WTC11 (cell line): ENCODE data around the gene PHF21B. TPM values are rescaled to one million over a fixed set of nuclear protein-coding genes. Genes with fewer than 3 reads are reported as not detected.
A peak's percentile ranks its signal among the peaks of the same experiment; 100 is the strongest.

ENCODE experiments used
- ELF4 ChIP-seq: sonication (generic); formaldehyde crosslinking; IDR thresholded peaks from 2 replicates; pipeline ENCODE4 v1.8.1; 2022; ENCODE audit warnings: low read depth, mild to moderate bottlenecking, moderate library complexity, missing genetic modification reagents
- FOXP4 ChIP-seq: sonication (generic); formaldehyde crosslinking; IDR thresholded peaks from 2 replicates; pipeline ENCODE4 v1.8.0; 2022; ENCODE audit warnings: mild to moderate bottlenecking, missing genetic modification reagents
- GTF2I ChIP-seq: fragments of 250-450 bp; sonication (Bioruptor Pico); conservative IDR thresholded peaks from 2 replicates; pipeline ENCODE4 v1.4.0; 2021; ENCODE audit warnings: mild to moderate bottlenecking
- MLX ChIP-seq: sonication (generic); formaldehyde crosslinking; IDR thresholded peaks from 2 replicates; pipeline ENCODE4 v1.8.1; 2023; ENCODE audit warnings: mild to moderate bottlenecking, missing genetic modification reagents, moderate library complexity
- MXD4 ChIP-seq: fragments of 250-450 bp; sonication (Bioruptor Pico); IDR thresholded peaks from 2 replicates; pipeline ENCODE4 v1.8.0; 2021; ENCODE audit warnings: mild to moderate bottlenecking, moderate library complexity, borderline replicate concordance
- NFYB ChIP-seq: sonication (generic); formaldehyde crosslinking; conservative IDR thresholded peaks from 2 replicates; pipeline ENCODE4 v1.8.0; 2022; ENCODE audit warnings: low read depth, missing genetic modification reagents
- NR3C1 ChIP-seq: sonication (generic); formaldehyde crosslinking; conservative IDR thresholded peaks from 2 replicates; pipeline ENCODE4 v1.8.1; 2023; ENCODE audit warnings: low read depth, mild to moderate bottlenecking, missing genetic modification reagents
- PREB ChIP-seq: sonication (generic); formaldehyde crosslinking; IDR thresholded peaks from 2 replicates; pipeline ENCODE4 v1.8.1; 2022; ENCODE audit warnings: mild to moderate bottlenecking, missing genetic modification reagents, moderate library complexity, borderline replicate concordance
- RELA ChIP-seq: sonication (generic); formaldehyde crosslinking; IDR thresholded peaks from 2 replicates; pipeline ENCODE4 v1.8.1; 2022; ENCODE audit warnings: missing genetic modification reagents, mild to moderate bottlenecking, borderline replicate concordance
- SOX15 ChIP-seq: fragments of 250-450 bp; sonication (Bioruptor Pico); IDR thresholded peaks from 2 replicates; pipeline ENCODE4 v1.9.0; 2021; ENCODE audit warnings: mild to moderate bottlenecking
- SP1 ChIP-seq: sonication (generic); formaldehyde crosslinking; conservative IDR thresholded peaks from 2 replicates; pipeline ENCODE4 v1.8.1; 2022; ENCODE audit warnings: missing genetic modification reagents
- TEAD1 ChIP-seq: sonication (generic); formaldehyde crosslinking; IDR thresholded peaks from 2 replicates; pipeline ENCODE4 v1.8.0; 2022; ENCODE audit warnings: mild to moderate bottlenecking, missing genetic modification reagents
- ZBTB21 ChIP-seq: sonication (generic); formaldehyde crosslinking; IDR thresholded peaks from 2 replicates; pipeline ENCODE4 v1.8.1; 2023; ENCODE audit warnings: mild to moderate bottlenecking, missing genetic modification reagents, borderline replicate concordance
- ZNF416 ChIP-seq: fragments of 250-450 bp; sonication (Bioruptor Pico); IDR thresholded peaks from 2 replicates; pipeline ENCODE4 v1.9.0; 2021; ENCODE audit warnings: mild to moderate bottlenecking, inconsistent platforms
- ZNF423 ChIP-seq: fragments of 250-450 bp; sonication (Bioruptor Pico); IDR thresholded peaks from 2 replicates; pipeline ENCODE4 v2.1.2; 2022; ENCODE audit warnings: mild to moderate bottlenecking, moderate library complexity
- ZNF671 ChIP-seq: fragments of 250-450 bp; sonication (Bioruptor Pico); IDR thresholded peaks from 2 replicates; pipeline ENCODE4 v1.8.0; 2021; ENCODE audit warnings: mild to moderate bottlenecking
- ZSCAN18 ChIP-seq: fragments of 250-450 bp; sonication (Bioruptor Pico); IDR thresholded peaks from 2 replicates; pipeline ENCODE4 v2.1.2; 2022; ENCODE audit warnings: mild to moderate bottlenecking, moderate library complexity
- total RNA-seq: library from RNA; stranded (reverse); gene quantifications from 3 replicates; pipeline ENCODE4 v1.2.3, GENCODE V29; 2021
- TF ChIP-seq, protein P1 (sequence below): fragments of 250-450 bp; sonication (Bioruptor Pico); IDR thresholded peaks from 2 replicates; pipeline ENCODE4 v1.9.0; 2021; ENCODE audit warnings: mild to moderate bottlenecking
- TF ChIP-seq, protein P2 (sequence below): sonication (generic); formaldehyde crosslinking; IDR thresholded peaks from 2 replicates; pipeline ENCODE4 v1.8.1; 2023; ENCODE audit warnings: mild to moderate bottlenecking, missing genetic modification reagents, borderline replicate concordance
- TF ChIP-seq, protein P3 (sequence below): sonication (generic); formaldehyde crosslinking; IDR thresholded peaks from 2 replicates; pipeline ENCODE4 v1.8.0; 2022; ENCODE audit warnings: mild to moderate bottlenecking, missing genetic modification reagents
- TF ChIP-seq, protein P4 (sequence below): fragments of 200-600 bp; IDR thresholded peaks from 2 replicates; pipeline ENCODE4 v1.8.0; 2022; ENCODE audit warnings: antibody characterized with exemption
- TF ChIP-seq, protein P5 (sequence below): sonication (generic); formaldehyde crosslinking; IDR thresholded peaks from 2 replicates; pipeline ENCODE4 v1.8.1; 2023; ENCODE audit warnings: mild to moderate bottlenecking, missing genetic modification reagents, moderate library complexity

Gene PHF21B
- total RNA-seq, 1 experiment from 2014 or later: 107 TPM

GRCh38 chr22:44975427-44976262, 34.2 kb downstream of the PHF21B start (continued):
- TF ChIP-seq ZSCAN18 (no peak), ZBTB21 (CRISPR knock-in tag) (peak; percentile 90; the same call in 1 of the 2 replicates), FOXP4 (CRISPR knock-in tag) (peak; percentile 95), PREB (CRISPR knock-in tag) (no peak), ELF4 (CRISPR knock-in tag) (peak; percentile 76; the same call in 1 of the 2 replicates), TEAD1 (CRISPR knock-in tag) (peak; percentile 95), ZNF423 (CRISPR knock-in tag) (no peak), RELA (peak; percentile 90; the same call in 1 of the 2 replicates), SP1 (CRISPR knock-in tag) (peak; percentile 96), MLX (CRISPR knock-in tag) (peak; percentile 82; the same call in 1 of the 2 replicates), ZNF671 (CRISPR knock-in tag) (peak; percentile 74; the same call in 1 of the 2 replicates), ZNF416 (no peak), GTF2I (CRISPR knock-in tag) (peak; percentile 55; the same call in 1 of the 2 replicates), NR3C1 (peak; percentile 82; the same call in 1 of the 2 replicates), NFYB (peak; percentile 54), MXD4 (CRISPR knock-in tag) (no peak), SOX15 (no peak)
- TF ChIP-seq, protein P1, sequence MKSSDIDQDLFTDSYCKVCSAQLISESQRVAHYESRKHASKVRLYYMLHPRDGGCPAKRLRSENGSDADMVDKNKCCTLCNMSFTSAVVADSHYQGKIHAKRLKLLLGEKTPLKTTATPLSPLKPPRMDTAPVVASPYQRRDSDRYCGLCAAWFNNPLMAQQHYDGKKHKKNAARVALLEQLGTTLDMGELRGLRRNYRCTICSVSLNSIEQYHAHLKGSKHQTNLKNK (CRISPR knock-in tag): no peak
- TF ChIP-seq, protein P2, sequence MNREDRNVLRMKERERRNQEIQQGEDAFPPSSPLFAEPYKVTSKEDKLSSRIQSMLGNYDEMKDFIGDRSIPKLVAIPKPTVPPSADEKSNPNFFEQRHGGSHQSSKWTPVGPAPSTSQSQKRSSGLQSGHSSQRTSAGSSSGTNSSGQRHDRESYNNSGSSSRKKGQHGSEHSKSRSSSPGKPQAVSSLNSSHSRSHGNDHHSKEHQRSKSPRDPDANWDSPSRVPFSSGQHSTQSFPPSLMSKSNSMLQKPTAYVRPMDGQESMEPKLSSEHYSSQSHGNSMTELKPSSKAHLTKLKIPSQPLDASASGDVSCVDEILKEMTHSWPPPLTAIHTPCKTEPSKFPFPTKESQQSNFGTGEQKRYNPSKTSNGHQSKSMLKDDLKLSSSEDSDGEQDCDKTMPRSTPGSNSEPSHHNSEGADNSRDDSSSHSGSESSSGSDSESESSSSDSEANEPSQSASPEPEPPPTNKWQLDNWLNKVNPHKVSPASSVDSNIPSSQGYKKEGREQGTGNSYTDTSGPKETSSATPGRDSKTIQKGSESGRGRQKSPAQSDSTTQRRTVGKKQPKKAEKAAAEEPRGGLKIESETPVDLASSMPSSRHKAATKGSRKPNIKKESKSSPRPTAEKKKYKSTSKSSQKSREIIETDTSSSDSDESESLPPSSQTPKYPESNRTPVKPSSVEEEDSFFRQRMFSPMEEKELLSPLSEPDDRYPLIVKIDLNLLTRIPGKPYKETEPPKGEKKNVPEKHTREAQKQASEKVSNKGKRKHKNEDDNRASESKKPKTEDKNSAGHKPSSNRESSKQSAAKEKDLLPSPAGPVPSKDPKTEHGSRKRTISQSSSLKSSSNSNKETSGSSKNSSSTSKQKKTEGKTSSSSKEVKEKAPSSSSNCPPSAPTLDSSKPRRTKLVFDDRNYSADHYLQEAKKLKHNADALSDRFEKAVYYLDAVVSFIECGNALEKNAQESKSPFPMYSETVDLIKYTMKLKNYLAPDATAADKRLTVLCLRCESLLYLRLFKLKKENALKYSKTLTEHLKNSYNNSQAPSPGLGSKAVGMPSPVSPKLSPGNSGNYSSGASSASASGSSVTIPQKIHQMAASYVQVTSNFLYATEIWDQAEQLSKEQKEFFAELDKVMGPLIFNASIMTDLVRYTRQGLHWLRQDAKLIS (CRISPR knock-in tag): no peak
- TF ChIP-seq, protein P3, sequence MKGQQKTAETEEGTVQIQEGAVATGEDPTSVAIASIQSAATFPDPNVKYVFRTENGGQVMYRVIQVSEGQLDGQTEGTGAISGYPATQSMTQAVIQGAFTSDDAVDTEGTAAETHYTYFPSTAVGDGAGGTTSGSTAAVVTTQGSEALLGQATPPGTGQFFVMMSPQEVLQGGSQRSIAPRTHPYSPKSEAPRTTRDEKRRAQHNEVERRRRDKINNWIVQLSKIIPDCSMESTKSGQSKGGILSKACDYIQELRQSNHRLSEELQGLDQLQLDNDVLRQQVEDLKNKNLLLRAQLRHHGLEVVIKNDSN (CRISPR knock-in tag): peak; percentile 73; the same call in 1 of the 2 replicates
- TF ChIP-seq, protein P4, sequence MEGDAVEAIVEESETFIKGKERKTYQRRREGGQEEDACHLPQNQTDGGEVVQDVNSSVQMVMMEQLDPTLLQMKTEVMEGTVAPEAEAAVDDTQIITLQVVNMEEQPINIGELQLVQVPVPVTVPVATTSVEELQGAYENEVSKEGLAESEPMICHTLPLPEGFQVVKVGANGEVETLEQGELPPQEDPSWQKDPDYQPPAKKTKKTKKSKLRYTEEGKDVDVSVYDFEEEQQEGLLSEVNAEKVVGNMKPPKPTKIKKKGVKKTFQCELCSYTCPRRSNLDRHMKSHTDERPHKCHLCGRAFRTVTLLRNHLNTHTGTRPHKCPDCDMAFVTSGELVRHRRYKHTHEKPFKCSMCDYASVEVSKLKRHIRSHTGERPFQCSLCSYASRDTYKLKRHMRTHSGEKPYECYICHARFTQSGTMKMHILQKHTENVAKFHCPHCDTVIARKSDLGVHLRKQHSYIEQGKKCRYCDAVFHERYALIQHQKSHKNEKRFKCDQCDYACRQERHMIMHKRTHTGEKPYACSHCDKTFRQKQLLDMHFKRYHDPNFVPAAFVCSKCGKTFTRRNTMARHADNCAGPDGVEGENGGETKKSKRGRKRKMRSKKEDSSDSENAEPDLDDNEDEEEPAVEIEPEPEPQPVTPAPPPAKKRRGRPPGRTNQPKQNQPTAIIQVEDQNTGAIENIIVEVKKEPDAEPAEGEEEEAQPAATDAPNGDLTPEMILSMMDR: peak; percentile 89
- TF ChIP-seq, protein P5, sequence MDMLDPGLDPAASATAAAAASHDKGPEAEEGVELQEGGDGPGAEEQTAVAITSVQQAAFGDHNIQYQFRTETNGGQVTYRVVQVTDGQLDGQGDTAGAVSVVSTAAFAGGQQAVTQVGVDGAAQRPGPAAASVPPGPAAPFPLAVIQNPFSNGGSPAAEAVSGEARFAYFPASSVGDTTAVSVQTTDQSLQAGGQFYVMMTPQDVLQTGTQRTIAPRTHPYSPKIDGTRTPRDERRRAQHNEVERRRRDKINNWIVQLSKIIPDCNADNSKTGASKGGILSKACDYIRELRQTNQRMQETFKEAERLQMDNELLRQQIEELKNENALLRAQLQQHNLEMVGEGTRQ (CRISPR knock-in tag): peak; percentile 23; the same call in 1 of the 2 replicates
